Upper lobe of right lung (tissue), 1 donor: ENCODE measurements around the gene HS6ST3. TPM values are rescaled to one million over a fixed set of nuclear protein-coding genes. Genes with fewer than 3 reads are reported as not detected.

Source experiments
- ATAC-seq: fragments of 200-7000 bp; cut with Tn5 transposase; one replicate; pipeline ENCODE4 v1.9.1; 2020; ENCODE audit warnings: mild to moderate bottlenecking, moderate library complexity
- DNase-seq: peaks from one replicate; pipeline ENCODE4 v3.0.0-alpha.2; 2020
- H3K27ac ChIP-seq: fragments of 200-600 bp; one replicate; pipeline ENCODE4 v1.8.0; 2022
- H3K27me3 ChIP-seq: fragments of 200-600 bp; one replicate; pipeline ENCODE4 v1.8.0; 2022; ENCODE audit warnings: mild to moderate bottlenecking
- H3K36me3 ChIP-seq: fragments of 200-600 bp; one replicate; pipeline ENCODE4 v1.8.0; 2022
- H3K4me1 ChIP-seq: fragments of 200-600 bp; one replicate; pipeline ENCODE4 v1.8.0; 2022
- H3K4me3 ChIP-seq: fragments of 200-600 bp; one replicate; pipeline ENCODE4 v1.8.0; 2022; ENCODE audit warnings: mild to moderate bottlenecking
- H3K9me3 ChIP-seq: fragments of 200-600 bp; one replicate; pipeline ENCODE4 v1.8.0; 2022
- CTCF ChIP-seq: fragments of 200-600 bp; IDR thresholded peaks from one replicate; pipeline ENCODE4 v1.8.0; 2022; ENCODE audit warnings: antibody characterized with exemption
- intact Hi-C: fragments of 100-400 bp; cut with DNase I; formaldehyde crosslinking; loops from one replicate; pipeline ENCODE4 v1.11.0; 2022
- total RNA-seq: library from RNA; stranded (reverse); fragmentation: NEBNext Ultra II Directional; extraction: Animal tissue kit (Norgen Biotek cat#: 25700); gene quantifications from one replicate; pipeline ENCODE4 v1.2.1, GENCODE V29; 2021
- donor health status: DM: no; HTN: yes; CAD: no; lungs with severe emphysema.

HS6ST3 gene
- total RNA-seq, 1 donor from 2014 or later, result not detected

GRCh38 chr13:96491103-96491502 lies 401.2 kb downstream of the HS6ST3 start:
- DNase-seq (no peak), ATAC-seq (no peak)
- Histone ChIP-seq H3K4me3 (no peak overlapping the region), H3K36me3 (no peaks in the 10 kb centered on the region), H3K27me3 (no peaks in the 10 kb centered on the region), H3K27ac (no peak overlapping the region), H3K9me3 (no peaks in the 10 kb centered on the region), H3K4me1 (no peaks in the 10 kb centered on the region)
- intact Hi-C loops, result no loop called here
- TF ChIP-seq CTCF, result no peak

- Histone ChIP-seq H3K4me3 (no peak overlapping the region), H3K4me1 (no peaks in the 10 kb centered on the region), H3K9me3 (no peaks in the 10 kb centered on the region), H3K27ac (no peak overlapping the region), H3K27me3 (no peaks in the 10 kb centered on the region), H3K36me3 (no peaks in the 10 kb centered on the region)
- intact Hi-C loops, result no loop called here
- ATAC-seq, result no peak
- DNase-seq, result no peak
- no peak for TF ChIP-seq CTCF
These were observed 402.9 kb downstream of the HS6ST3 start for GRCh38 chr13:96492766-96493165.

GRCh38 chr13:96499656-96500055 lies 409.7 kb downstream of the HS6ST3 start:
- TF ChIP-seq CTCF, result no peak
- Histone ChIP-seq H3K9me3 (no peaks in the 10 kb centered on the region), H3K27ac (no peak overlapping the region), H3K27me3 (no peaks in the 10 kb centered on the region), H3K36me3 (no peaks in the 10 kb centered on the region), H3K4me3 (no peak overlapping the region), H3K4me1 (no peaks in the 10 kb centered on the region)
- intact Hi-C loops, result no loop called here
- no peak for ATAC-seq
- no peak for DNase-seq

- Histone ChIP-seq H3K27ac (no peak overlapping the region), H3K9me3 (no peaks in the 10 kb centered on the region), H3K27me3 (no peaks in the 10 kb centered on the region), H3K4me1 (no peaks in the 10 kb centered on the region), H3K36me3 (no peaks in the 10 kb centered on the region), H3K4me3 (no peak overlapping the region)
- no peak for ATAC-seq
- TF ChIP-seq CTCF, result no peak
- intact Hi-C loops, result no loop called here
- no peak for DNase-seq
These were observed 411.0 kb downstream of the HS6ST3 start for GRCh38 chr13:96500953-96501352.

- Histone ChIP-seq H3K27me3 (no peaks in the 10 kb centered on the region), H3K9me3 (no peaks in the 10 kb centered on the region), H3K27ac (no peak overlapping the region), H3K36me3 (no peaks in the 10 kb centered on the region), H3K4me1 (no peaks in the 10 kb centered on the region), H3K4me3 (no peak overlapping the region)
- TF ChIP-seq CTCF, result no peak
- intact Hi-C loops, result no loop called here
- ATAC-seq, result no peak
- no peak for DNase-seq
These were observed 413.6 kb downstream of the HS6ST3 start for GRCh38 chr13:96503481-96503880.

GRCh38 chr13:96511587-96511986 lies 421.7 kb downstream of the HS6ST3 start:
- no peaks in the 10 kb centered on the region for H3K27me3 ChIP-seq
- H3K27ac ChIP-seq, result no peak overlapping the region
- H3K4me1 ChIP-seq, result no peaks in the 10 kb centered on the region
- DNase-seq (no peak), ATAC-seq (no peak)
- no peak for TF ChIP-seq CTCF
- intact Hi-C loops, result no loop called here
- H3K36me3 ChIP-seq, result no peaks in the 10 kb centered on the region
- H3K9me3 ChIP-seq, result no peaks in the 10 kb centered on the region
- no peak overlapping the region for H3K4me3 ChIP-seq
